ENCODE data around the gene LYSMD3. TPM values are rescaled to one million over a fixed set of nuclear protein-coding genes. Genes with fewer than 3 reads are reported as not detected.

Gene LYSMD3
- total RNA-seq, 1 donor from 2014 or later: 19.8 TPM

Other genes with a start within 250 kb of the LYSMD3 start
- gene CETN3, start 119.8 kb downstream of the LYSMD3 start, total RNA-seq: 26.9 TPM
- gene MBLAC2, start 54.8 kb downstream of the LYSMD3 start, total RNA-seq: 4.1 TPM
- gene POLR3G, start 54.7 kb downstream of the LYSMD3 start, total RNA-seq: 1.5 TPM
- not detected for gene ADGRV1, start 29.2 kb upstream of the LYSMD3 start, total RNA-seq